ENCODE data around the gene THEMIS. TPM values are rescaled to one million over a fixed set of nuclear protein-coding genes. Genes with fewer than 3 reads are reported as not detected.

The THEMIS gene
- total RNA-seq, 1 experiment from 2014 or later: not detected

DNA sequence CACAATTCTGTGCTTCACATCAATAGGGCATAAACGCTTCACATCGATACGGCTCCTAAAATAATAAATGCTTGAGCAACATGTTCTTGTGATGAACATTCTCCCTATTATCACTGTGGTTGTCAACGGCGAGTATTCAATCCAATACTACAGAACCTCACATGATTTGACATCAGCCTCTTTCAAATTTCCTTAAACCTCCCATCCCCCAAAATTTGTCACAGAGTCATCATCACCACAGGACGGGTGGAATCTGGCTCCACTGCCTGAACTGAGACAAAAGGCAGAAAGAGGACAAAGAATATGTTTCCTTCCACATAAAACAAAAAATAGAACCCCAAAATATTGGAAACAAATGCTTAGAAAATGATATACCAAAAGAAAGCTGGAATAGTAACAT, 7.3 kb downstream of the THEMIS start:
- no peaks in the 10 kb centered on the region; the same call in 1 of the 2 replicates for H3K4me1 Mint-ChIP-seq
- H3K36me3 Mint-ChIP-seq: no peaks in the 10 kb centered on the region
- CTCF ChIA-PET: no interaction called here
- POLR2A ChIA-PET: no interaction called here
- no peaks in the 10 kb centered on the region for H3K27me3 Mint-ChIP-seq (ENCODE audit: low read depth)
- no peak for ATAC-seq
- TF ChIP-seq OVOL2 (CRISPR knock-in tag; IDR thresholded peaks at IDR 0.05; ENCODE audit: borderline replicate concordance): no peak
- TF ChIP-seq, protein P1, sequence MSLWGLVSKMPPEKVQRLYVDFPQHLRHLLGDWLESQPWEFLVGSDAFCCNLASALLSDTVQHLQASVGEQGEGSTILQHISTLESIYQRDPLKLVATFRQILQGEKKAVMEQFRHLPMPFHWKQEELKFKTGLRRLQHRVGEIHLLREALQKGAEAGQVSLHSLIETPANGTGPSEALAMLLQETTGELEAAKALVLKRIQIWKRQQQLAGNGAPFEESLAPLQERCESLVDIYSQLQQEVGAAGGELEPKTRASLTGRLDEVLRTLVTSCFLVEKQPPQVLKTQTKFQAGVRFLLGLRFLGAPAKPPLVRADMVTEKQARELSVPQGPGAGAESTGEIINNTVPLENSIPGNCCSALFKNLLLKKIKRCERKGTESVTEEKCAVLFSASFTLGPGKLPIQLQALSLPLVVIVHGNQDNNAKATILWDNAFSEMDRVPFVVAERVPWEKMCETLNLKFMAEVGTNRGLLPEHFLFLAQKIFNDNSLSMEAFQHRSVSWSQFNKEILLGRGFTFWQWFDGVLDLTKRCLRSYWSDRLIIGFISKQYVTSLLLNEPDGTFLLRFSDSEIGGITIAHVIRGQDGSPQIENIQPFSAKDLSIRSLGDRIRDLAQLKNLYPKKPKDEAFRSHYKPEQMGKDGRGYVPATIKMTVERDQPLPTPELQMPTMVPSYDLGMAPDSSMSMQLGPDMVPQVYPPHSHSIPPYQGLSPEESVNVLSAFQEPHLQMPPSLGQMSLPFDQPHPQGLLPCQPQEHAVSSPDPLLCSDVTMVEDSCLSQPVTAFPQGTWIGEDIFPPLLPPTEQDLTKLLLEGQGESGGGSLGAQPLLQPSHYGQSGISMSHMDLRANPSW (CRISPR knock-in tag; conservative IDR thresholded peaks at IDR 0.05; ENCODE audit: low read depth): no peak
- TF ChIP-seq, protein P2, sequence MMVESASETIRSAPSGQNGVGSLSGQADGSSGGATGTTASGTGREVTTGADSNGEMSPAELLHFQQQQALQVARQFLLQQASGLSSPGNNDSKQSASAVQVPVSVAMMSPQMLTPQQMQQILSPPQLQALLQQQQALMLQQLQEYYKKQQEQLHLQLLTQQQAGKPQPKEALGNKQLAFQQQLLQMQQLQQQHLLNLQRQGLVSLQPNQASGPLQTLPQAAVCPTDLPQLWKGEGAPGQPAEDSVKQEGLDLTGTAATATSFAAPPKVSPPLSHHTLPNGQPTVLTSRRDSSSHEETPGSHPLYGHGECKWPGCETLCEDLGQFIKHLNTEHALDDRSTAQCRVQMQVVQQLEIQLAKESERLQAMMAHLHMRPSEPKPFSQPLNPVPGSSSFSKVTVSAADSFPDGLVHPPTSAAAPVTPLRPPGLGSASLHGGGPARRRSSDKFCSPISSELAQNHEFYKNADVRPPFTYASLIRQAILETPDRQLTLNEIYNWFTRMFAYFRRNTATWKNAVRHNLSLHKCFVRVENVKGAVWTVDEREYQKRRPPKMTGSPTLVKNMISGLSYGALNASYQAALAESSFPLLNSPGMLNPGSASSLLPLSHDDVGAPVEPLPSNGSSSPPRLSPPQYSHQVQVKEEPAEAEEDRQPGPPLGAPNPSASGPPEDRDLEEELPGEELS (CRISPR knock-in tag; IDR thresholded peaks at IDR 0.05): no peak
- TF ChIP-seq RELA (CRISPR knock-in tag; IDR thresholded peaks at IDR 0.05; ENCODE audit: borderline replicate concordance): no peak
- TF ChIP-seq, protein P3, sequence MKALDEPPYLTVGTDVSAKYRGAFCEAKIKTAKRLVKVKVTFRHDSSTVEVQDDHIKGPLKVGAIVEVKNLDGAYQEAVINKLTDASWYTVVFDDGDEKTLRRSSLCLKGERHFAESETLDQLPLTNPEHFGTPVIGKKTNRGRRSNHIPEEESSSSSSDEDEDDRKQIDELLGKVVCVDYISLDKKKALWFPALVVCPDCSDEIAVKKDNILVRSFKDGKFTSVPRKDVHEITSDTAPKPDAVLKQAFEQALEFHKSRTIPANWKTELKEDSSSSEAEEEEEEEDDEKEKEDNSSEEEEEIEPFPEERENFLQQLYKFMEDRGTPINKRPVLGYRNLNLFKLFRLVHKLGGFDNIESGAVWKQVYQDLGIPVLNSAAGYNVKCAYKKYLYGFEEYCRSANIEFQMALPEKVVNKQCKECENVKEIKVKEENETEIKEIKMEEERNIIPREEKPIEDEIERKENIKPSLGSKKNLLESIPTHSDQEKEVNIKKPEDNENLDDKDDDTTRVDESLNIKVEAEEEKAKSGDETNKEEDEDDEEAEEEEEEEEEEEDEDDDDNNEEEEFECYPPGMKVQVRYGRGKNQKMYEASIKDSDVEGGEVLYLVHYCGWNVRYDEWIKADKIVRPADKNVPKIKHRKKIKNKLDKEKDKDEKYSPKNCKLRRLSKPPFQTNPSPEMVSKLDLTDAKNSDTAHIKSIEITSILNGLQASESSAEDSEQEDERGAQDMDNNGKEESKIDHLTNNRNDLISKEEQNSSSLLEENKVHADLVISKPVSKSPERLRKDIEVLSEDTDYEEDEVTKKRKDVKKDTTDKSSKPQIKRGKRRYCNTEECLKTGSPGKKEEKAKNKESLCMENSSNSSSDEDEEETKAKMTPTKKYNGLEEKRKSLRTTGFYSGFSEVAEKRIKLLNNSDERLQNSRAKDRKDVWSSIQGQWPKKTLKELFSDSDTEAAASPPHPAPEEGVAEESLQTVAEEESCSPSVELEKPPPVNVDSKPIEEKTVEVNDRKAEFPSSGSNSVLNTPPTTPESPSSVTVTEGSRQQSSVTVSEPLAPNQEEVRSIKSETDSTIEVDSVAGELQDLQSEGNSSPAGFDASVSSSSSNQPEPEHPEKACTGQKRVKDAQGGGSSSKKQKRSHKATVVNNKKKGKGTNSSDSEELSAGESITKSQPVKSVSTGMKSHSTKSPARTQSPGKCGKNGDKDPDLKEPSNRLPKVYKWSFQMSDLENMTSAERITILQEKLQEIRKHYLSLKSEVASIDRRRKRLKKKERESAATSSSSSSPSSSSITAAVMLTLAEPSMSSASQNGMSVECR (CRISPR knock-in tag; IDR thresholded peaks at IDR 0.05; ENCODE audit: borderline replicate concordance): no peak
- no peak for TF ChIP-seq TEAD1 (CRISPR knock-in tag; IDR thresholded peaks at IDR 0.05)
- no peak for DNase-seq (ENCODE audit: low spot score)
- H3K4me3 Mint-ChIP-seq: no peak overlapping the region
- peaks cover 4% of the 10 kb centered on the region; the same call in 1 of the 2 replicates for H3K9me3 Mint-ChIP-seq
- no peak overlapping the region for H3K27ac Mint-ChIP-seq

DNA sequence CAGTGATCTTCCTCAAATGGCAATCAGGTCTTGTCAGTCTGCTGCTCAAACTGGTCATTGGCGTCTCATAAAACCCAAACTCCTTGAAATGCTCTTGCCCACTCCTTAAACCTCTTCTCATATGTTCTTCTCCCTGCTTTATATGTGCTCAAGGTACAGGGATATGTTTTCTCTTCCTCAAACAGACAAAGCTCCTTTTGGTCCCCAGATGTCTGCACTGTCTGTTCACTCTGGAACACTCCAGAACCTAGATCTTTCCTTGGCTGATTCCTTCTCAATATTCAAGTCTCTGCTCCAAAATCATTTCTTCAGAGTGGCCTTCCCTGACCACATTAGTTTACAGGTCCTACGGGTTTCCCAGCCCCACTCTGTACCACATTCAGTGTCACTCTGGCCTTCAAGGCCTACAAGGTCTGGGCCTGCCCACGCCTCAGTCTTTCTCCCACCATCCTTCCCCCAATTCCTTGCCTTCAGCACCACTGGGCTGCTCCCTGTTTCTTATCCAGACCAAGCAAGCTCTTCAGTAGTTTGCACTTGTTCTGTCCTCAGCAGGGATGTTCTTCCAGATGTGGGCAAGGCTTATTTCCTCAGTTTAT, 9.0 kb downstream of the THEMIS start:
- no peak; the same call in 1 of the 2 replicates for ATAC-seq
- Mint-ChIP-seq H3K27ac (no peak overlapping the region), H3K27me3 (ENCODE audit: low read depth) (no peaks in the 10 kb centered on the region), H3K9me3 (peaks cover 10% of the 10 kb centered on the region), H3K4me1 (no peaks in the 10 kb centered on the region; the same call in 1 of the 2 replicates), H3K36me3 (no peaks in the 10 kb centered on the region), H3K4me3 (no peak overlapping the region)
- DNase-seq (ENCODE audit: low spot score): no peak
- CTCF ChIA-PET: no interaction called here
- POLR2A ChIA-PET: interaction anchor here (0.9 kb wide), 1 partner anchor 12 kb away, joined by 3 read pairs; no protein-coding TSS in a partner anchor
- TF ChIP-seq GABPB1 (CRISPR knock-in tag; IDR thresholded peaks at IDR 0.05): no peak
- TF ChIP-seq, protein P3 (CRISPR knock-in tag; IDR thresholded peaks at IDR 0.05; ENCODE audit: borderline replicate concordance): no peak
- no peak for TF ChIP-seq SP1 (CRISPR knock-in tag; conservative IDR thresholded peaks at IDR 0.05)
- TF ChIP-seq, protein P4, sequence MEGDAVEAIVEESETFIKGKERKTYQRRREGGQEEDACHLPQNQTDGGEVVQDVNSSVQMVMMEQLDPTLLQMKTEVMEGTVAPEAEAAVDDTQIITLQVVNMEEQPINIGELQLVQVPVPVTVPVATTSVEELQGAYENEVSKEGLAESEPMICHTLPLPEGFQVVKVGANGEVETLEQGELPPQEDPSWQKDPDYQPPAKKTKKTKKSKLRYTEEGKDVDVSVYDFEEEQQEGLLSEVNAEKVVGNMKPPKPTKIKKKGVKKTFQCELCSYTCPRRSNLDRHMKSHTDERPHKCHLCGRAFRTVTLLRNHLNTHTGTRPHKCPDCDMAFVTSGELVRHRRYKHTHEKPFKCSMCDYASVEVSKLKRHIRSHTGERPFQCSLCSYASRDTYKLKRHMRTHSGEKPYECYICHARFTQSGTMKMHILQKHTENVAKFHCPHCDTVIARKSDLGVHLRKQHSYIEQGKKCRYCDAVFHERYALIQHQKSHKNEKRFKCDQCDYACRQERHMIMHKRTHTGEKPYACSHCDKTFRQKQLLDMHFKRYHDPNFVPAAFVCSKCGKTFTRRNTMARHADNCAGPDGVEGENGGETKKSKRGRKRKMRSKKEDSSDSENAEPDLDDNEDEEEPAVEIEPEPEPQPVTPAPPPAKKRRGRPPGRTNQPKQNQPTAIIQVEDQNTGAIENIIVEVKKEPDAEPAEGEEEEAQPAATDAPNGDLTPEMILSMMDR (IDR thresholded peaks at IDR 0.05): no peak
- no peak for TF ChIP-seq NFATC4 (CRISPR knock-in tag; IDR thresholded peaks at IDR 0.05)
- TF ChIP-seq, protein P5, sequence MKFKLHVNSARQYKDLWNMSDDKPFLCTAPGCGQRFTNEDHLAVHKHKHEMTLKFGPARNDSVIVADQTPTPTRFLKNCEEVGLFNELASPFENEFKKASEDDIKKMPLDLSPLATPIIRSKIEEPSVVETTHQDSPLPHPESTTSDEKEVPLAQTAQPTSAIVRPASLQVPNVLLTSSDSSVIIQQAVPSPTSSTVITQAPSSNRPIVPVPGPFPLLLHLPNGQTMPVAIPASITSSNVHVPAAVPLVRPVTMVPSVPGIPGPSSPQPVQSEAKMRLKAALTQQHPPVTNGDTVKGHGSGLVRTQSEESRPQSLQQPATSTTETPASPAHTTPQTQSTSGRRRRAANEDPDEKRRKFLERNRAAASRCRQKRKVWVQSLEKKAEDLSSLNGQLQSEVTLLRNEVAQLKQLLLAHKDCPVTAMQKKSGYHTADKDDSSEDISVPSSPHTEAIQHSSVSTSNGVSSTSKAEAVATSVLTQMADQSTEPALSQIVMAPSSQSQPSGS (CRISPR knock-in tag; IDR thresholded peaks at IDR 0.05; ENCODE audit: borderline replicate concordance, low read depth): no peak
- TF ChIP-seq, protein P6, sequence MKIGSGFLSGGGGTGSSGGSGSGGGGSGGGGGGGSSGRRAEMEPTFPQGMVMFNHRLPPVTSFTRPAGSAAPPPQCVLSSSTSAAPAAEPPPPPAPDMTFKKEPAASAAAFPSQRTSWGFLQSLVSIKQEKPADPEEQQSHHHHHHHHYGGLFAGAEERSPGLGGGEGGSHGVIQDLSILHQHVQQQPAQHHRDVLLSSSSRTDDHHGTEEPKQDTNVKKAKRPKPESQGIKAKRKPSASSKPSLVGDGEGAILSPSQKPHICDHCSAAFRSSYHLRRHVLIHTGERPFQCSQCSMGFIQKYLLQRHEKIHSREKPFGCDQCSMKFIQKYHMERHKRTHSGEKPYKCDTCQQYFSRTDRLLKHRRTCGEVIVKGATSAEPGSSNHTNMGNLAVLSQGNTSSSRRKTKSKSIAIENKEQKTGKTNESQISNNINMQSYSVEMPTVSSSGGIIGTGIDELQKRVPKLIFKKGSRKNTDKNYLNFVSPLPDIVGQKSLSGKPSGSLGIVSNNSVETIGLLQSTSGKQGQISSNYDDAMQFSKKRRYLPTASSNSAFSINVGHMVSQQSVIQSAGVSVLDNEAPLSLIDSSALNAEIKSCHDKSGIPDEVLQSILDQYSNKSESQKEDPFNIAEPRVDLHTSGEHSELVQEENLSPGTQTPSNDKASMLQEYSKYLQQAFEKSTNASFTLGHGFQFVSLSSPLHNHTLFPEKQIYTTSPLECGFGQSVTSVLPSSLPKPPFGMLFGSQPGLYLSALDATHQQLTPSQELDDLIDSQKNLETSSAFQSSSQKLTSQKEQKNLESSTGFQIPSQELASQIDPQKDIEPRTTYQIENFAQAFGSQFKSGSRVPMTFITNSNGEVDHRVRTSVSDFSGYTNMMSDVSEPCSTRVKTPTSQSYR (CRISPR knock-in tag; IDR thresholded peaks at IDR 0.05): no peak
